ENCODE results near the gene LCNL1.

DNA sequence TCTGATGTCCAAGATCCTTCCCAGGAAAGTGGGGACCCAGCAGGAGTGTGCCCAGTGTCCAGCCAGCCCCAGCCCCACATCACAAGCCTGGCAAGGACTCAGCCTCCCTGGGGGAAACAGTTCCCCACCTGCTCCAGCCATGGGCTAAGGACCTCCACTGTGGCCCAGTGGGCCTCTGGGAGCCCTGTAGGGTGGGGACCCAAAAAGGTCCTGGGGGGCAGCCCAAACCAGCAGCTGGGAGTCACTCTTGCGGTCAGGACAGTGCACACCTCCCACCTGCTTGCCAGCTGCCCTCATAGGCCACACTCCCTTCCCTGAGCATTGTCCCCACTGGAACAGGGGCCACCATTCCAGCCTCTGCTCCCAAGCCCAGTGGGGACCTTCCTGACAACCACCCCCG is 43.6 kb downstream of the LCNL1 start:
- TF ChIP-seq POLR2A (IDR thresholded peaks at IDR 0.05) (no peak), CTCF (IDR thresholded peaks at IDR 0.05) (no peak)
